GM12892 (cell line): ENCODE data around the gene SLC6A17.

ENCODE experiments used
- POLR2A ChIP-seq: IDR thresholded peaks from 2 replicates; pipeline ENCODE4 v1.6.1; 2011; ENCODE audit warnings: low read depth, low read length, control low read depth
- POLR2AphosphoS5 ChIP-seq: IDR thresholded peaks from 2 replicates; pipeline ENCODE4 v1.6.1; 2011; ENCODE audit warnings: low read depth, low read length, control low read depth

DNA sequence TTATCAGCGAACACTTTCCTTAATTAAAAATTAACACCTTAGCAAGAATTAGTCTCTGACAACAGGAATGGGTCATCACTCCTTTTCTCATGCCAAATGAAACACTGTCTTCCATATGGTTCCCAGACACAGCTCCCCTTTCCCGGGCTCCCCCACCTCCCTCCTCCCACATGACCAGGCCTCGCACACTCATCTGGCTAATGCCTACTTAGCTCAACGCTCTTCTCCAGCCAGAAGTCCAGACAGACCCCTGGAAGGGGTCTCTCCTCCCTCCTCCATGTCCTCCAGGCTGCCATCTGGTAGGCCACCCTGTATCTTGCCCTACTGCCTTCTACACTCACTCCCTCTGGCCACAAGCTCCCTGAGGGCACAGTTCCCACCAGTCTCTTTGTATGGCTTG, 99.7 kb downstream of the SLC6A17 start:
- no peak for TF ChIP-seq POLR2A
- no peak for TF ChIP-seq POLR2AphosphoS5
